H1 (cell line): ENCODE data around the gene CCDC141. TPM values are rescaled to one million over a fixed set of nuclear protein-coding genes. Genes with fewer than 3 reads are reported as not detected.

Experiments
- CHD7 ChIP-seq: fragments of 300-600 bp; sonication (generic); IDR thresholded peaks from 2 replicates; pipeline ENCODE4 v1.7.1; 2012; ENCODE audit warnings: low read length, moderate library complexity, mild to moderate bottlenecking, inconsistent platforms; ENCODE audit not compliant: insufficient replicate concordance
- SRF ChIP-seq: IDR thresholded peaks from 2 replicates; pipeline ENCODE4 v1.6.1; 2011; ENCODE audit warnings: mild to moderate bottlenecking, low read depth, low read length, moderate library complexity
- polyA plus RNA-seq, 7 experiments: library from polyadenylated mRNA; depleted of rRNA in 3 of 7; stranded (reverse) in 5 of 7; unstranded in 2 of 7; fragments of >200 nt in 5 of 7; fragments of 200-250 nt in 2 of 7; gene quantifications; 1 replicate in 5 of 7; 2 replicates in 1 of 7; 4 replicates in 1 of 7; pipeline versions ENCODE4 v1.2.1 to v1.2.3, GENCODE V29; 2011 to 2013; ENCODE audit warnings: missing spikeins in 2 of 7, mixed read lengths in 2 of 7
- total RNA-seq: library from RNA; stranded (reverse); fragmentation: NEBNext Ultra II Directional; extraction: Animal tissue kit (Norgen Biotek cat#: 25700); gene quantifications from 2 replicates; pipeline ENCODE4 v1.2.1, GENCODE V29; 2021

The CCDC141 gene
- total and polyA plus RNA-seq, 2 of the 8 experiments (the other 6 are each of a cell fraction or from before 2014, with no cell fraction given): 0.56 to 21.6 TPM

DNA sequence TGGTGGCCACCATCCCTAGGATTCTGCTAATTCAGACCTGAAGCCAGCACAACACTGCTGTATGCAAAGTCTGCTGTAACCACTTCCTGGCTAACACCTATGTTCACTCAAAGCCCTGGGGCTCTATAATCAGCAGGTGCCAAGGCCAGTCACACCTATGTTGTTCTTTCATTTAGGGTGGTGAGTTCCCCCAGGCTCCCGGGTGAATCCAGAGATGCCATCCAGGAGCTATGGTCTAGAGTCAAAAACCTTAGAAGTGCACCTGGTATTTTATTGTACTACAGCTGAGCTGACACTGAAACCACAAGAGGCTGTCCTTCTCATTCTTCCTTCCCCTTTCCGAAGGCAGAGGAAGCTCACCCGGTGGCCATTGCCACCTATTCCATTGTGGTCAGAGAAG is 46.2 kb upstream of the CCDC141 start (continued):
- TF ChIP-seq CHD7 (no peak), SRF (no peak)
